Measurements from ENCODE around the gene GPR78. TPM values are rescaled to one million over a fixed set of nuclear protein-coding genes. Genes with fewer than 3 reads are reported as not detected.

The GPR78 gene
- total and polyA plus RNA-seq, 2 of the 8 experiments (the other 6 are each of a cell fraction or from before 2014, with no cell fraction given): 1.0 to 3.0 TPM

DNA sequence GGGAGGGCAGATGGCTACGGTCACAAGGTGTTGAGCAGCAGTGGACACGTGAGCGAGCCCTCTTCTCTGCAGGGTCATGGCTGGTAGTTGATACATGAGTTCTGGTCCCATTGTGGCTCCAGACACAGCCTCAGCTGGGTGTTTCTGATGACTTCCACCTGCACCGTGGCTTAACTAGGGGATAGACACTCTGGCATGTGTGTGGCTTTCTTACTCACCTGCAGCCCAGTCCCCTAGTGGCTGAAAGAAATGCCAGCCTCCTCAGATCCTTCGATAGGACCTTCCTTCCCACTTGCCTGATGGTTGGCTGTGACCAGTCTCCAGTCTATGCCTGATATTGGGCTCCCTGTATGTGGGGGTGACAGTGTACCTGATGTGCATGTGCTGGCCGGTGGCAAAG lies 5.0 kb downstream of the GPR78 start:
- Histone ChIP-seq H3K56ac (replicated peaks; ENCODE audit: insufficient read length, low read depth, low read length) (no peak overlapping the region), H3K79me2 (ENCODE audit: control insufficient read depth in 1 of 2, insufficient read depth in 2 of 2, low read length in 2 of 2) (no peaks in the 10 kb centered on the region), H3K4ac (replicated peaks; ENCODE audit: insufficient read length, low read depth, low read length) (peak overlapping the region; percentile 71), H2BK15ac (ENCODE audit: low read length) (peak overlapping the region; percentile 88; the same call in 1 of the 2 replicates), H2AFZ (ENCODE audit: low read length) (no peak overlapping the region), H3K4me2 (ENCODE audit: insufficient read depth in 1 of 2, low read depth in 2 of 2, low read length in 2 of 2) (no peak overlapping the region), H4K20me1 (replicated peaks in 1 of 2; ENCODE audit: control insufficient read depth in 1 of 2, insufficient read depth in 2 of 2, low read length in 2 of 2) (peaks cover 1 to 6% of the 10 kb centered on the region in 2 experiments), H3K23me2 (ENCODE audit: low read depth, low read length) (peaks cover 8% of the 10 kb centered on the region; the same call in 1 of the 2 replicates), H4K5ac (ENCODE audit: insufficient read length, low read depth, low read length) (no peak overlapping the region), H3K4me3 (ENCODE audit: extremely low read depth in 1 of 4, insufficient read depth in 2 of 4, low read depth in 3 of 4, low read length in 4 of 4) (no peak overlapping the region), H3K79me1 (ENCODE audit: low read depth, low read length) (no peaks in the 10 kb centered on the region), H4K91ac (replicated peaks; ENCODE audit: insufficient read length, low read length) (peak overlapping the region; percentile 0), H2BK12ac (ENCODE audit: low read depth, low read length) (peak overlapping the region; percentile 71; the same call in 1 of the 2 replicates), H2BK5ac (ENCODE audit: low read depth, low read length) (no peak overlapping the region), H3K23ac (ENCODE audit: insufficient read length) (no peak overlapping the region), H2AK5ac (ENCODE audit: low read depth, low read length) (no peak overlapping the region), H3K27ac (ENCODE audit: low read depth, low read length) (no peak overlapping the region), H2BK120ac (replicated peaks; ENCODE audit: low read depth, low read length) (no peak overlapping the region), H3K27me3 (replicated peaks in 1 of 4; ENCODE audit: control insufficient read depth in 3 of 4, extremely low read depth in 1 of 4, insufficient read depth in 3 of 4, low read length in 3 of 4) (peaks cover 3 to 16% (median 15%) of the 10 kb centered on the region in 4 experiments), H3K4me1 (replicated peaks in 1 of 4; ENCODE audit: control insufficient read depth in 3 of 4, insufficient read depth in 4 of 4, low read length in 3 of 4) (peaks cover 0 to 15% (median 11%) of the 10 kb centered on the region in 4 experiments; a peak in 6 of 7 replicates), H3K36me3 (ENCODE audit: control insufficient read depth in 2 of 4, insufficient read depth in 4 of 4, low read length in 3 of 4) (no peaks in the 10 kb centered on the region), H3K18ac (ENCODE audit: extremely low read depth, low read length) (no peak overlapping the region), H3K14ac (ENCODE audit: insufficient read length) (no peak overlapping the region), H2BK20ac (ENCODE audit: low read length) (peak overlapping the region; percentile 84; the same call in 1 of the 2 replicates), H3K9ac (replicated peaks in 1 of 4; ENCODE audit: extremely low read depth in 1 of 4, low read depth in 3 of 4, low read length in 3 of 4) (no peak overlapping the region), H4K8ac (ENCODE audit: extremely low read depth, insufficient read depth, low read length) (no peak overlapping the region), H3K9me3 (ENCODE audit: insufficient read depth in 2 of 2, low read depth in 1 of 2, low read length in 1 of 2) (no peaks in the 10 kb centered on the region)
- CTCF ChIA-PET (ENCODE audit: partially characterized antibody): interaction anchor here (0.6 to 8.8 kb wide), 15 partner anchors 10 to 115 kb away, joined by 3 to 66 read pairs (median 4); no protein-coding TSS in a partner anchor
- DNase-seq (ENCODE audit: low read depth in 1 of 2, low spot score in 2 of 2) (no peak), FAIRE-seq (peak; percentile 19)
- WGBS, 2 experiments (ENCODE audit: extremely low coverage in 1 of 2, insufficient coverage in 1 of 2, insufficient read length in 1 of 2, insufficient replicate concordance in 2 of 2, low coverage in 1 of 2, low lambda C conversion rate in 2 of 2, missing lambda C conversion rate in 1 of 2): 71% methylated on average over 6 of the region's 6 CpGs; no CpG with 5 or more reads in 1 of the 2 experiments
- POLR2A ChIA-PET (ENCODE audit: partially characterized antibody): no interaction called here
- TF ChIP-seq MAX (IDR thresholded peaks at IDR 0.05) (peak; percentile 45; the same call in 1 of the 2 replicates), RAD21 (IDR thresholded peaks at IDR 0.05 in 1 of 2, conservative IDR thresholded peaks at IDR 0.05 in 1 of 2; ENCODE audit: low read depth in 2 of 2, low read length in 2 of 2) (peak; percentile 46 to 61), TCF12 (IDR thresholded peaks at IDR 0.05; ENCODE audit: low read depth, low read length) (no peak), TEAD4 (IDR thresholded peaks at IDR 0.05; ENCODE audit: low read depth, low read length) (0 out of 2 replicates have a peak, but pooled peaks have one; percentile 33), POLR2AphosphoS5 (IDR thresholded peaks at IDR 0.05; ENCODE audit: low read depth, low read length) (no peak)
- TF ChIP-seq, protein P1, sequence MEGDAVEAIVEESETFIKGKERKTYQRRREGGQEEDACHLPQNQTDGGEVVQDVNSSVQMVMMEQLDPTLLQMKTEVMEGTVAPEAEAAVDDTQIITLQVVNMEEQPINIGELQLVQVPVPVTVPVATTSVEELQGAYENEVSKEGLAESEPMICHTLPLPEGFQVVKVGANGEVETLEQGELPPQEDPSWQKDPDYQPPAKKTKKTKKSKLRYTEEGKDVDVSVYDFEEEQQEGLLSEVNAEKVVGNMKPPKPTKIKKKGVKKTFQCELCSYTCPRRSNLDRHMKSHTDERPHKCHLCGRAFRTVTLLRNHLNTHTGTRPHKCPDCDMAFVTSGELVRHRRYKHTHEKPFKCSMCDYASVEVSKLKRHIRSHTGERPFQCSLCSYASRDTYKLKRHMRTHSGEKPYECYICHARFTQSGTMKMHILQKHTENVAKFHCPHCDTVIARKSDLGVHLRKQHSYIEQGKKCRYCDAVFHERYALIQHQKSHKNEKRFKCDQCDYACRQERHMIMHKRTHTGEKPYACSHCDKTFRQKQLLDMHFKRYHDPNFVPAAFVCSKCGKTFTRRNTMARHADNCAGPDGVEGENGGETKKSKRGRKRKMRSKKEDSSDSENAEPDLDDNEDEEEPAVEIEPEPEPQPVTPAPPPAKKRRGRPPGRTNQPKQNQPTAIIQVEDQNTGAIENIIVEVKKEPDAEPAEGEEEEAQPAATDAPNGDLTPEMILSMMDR (IDR thresholded peaks at IDR 0.05; ENCODE audit: control extremely low read depth in 1 of 3, insufficient read depth in 1 of 3, low read depth in 1 of 3, low read length in 3 of 3): peak in 2 of 3 experiments; percentile 49 to 78; a peak in 3 of 4 replicates

Data from H1 (cell line).